ENCODE data around the gene ACAP3. TPM values are rescaled to one million over a fixed set of nuclear protein-coding genes. Genes with fewer than 3 reads are reported as not detected.
"Not testable (repeated sequence)": the region's sequence is repeated elsewhere in the genome, so short reads cannot be mapped to it uniquely, and the experiment has no call there.

ACAP3 gene
- total RNA-seq, 1 donor from 2014 or later, result 26.1 TPM

DNA sequence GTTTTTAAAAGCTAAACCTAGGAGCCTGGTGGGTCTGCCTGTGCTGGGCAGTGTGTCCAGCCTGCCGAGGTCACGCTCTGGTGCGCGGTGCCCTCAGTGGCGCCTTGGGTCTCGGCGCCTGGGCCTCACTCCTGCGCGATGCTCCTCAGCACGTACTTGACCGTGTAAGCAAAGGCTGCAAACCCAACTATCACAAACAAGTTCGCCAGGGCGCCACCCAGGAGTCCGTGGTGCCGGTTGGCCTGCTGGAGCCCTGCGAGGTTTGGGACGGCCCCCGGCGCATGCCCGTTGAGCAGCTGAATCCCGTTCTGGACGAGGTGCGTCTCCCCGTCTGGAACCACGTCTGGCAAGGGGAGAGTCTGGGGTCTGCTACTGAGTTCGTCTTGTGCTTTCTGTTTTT, 52.7 kb downstream of the ACAP3 start:
- intact Hi-C loops (cut with micrococcal nuclease), result no loop called here
- CTCF ChIA-PET, result interaction anchor here (1.1 kb wide), 1 partner anchor 132 kb away, joined by 4 read pairs; no protein-coding TSS in a partner anchor
- H3K9me3 Mint-ChIP-seq, result no peaks in the 10 kb centered on the region
- no peaks in the 10 kb centered on the region for H3K27me3 Mint-ChIP-seq
- DNase-seq (no peak), ATAC-seq (ENCODE audit: low read depth) (no peak)
- H3K4me3 Mint-ChIP-seq, result no peak overlapping the region
- POLR2A ChIA-PET, result interaction anchor here (0.6 kb wide), 1 partner anchor 48 kb away, joined by 4 read pairs; no protein-coding TSS in a partner anchor
- peaks cover 59% of the 10 kb centered on the region for H3K36me3 Mint-ChIP-seq (ENCODE audit: low read depth)
- peaks cover 17% of the 10 kb centered on the region for H3K4me1 Mint-ChIP-seq
- TF ChIP-seq, protein P1, sequence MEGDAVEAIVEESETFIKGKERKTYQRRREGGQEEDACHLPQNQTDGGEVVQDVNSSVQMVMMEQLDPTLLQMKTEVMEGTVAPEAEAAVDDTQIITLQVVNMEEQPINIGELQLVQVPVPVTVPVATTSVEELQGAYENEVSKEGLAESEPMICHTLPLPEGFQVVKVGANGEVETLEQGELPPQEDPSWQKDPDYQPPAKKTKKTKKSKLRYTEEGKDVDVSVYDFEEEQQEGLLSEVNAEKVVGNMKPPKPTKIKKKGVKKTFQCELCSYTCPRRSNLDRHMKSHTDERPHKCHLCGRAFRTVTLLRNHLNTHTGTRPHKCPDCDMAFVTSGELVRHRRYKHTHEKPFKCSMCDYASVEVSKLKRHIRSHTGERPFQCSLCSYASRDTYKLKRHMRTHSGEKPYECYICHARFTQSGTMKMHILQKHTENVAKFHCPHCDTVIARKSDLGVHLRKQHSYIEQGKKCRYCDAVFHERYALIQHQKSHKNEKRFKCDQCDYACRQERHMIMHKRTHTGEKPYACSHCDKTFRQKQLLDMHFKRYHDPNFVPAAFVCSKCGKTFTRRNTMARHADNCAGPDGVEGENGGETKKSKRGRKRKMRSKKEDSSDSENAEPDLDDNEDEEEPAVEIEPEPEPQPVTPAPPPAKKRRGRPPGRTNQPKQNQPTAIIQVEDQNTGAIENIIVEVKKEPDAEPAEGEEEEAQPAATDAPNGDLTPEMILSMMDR (IDR thresholded peaks at IDR 0.05), result no peak
- no peak overlapping the region for H3K27ac Mint-ChIP-seq

DNA sequence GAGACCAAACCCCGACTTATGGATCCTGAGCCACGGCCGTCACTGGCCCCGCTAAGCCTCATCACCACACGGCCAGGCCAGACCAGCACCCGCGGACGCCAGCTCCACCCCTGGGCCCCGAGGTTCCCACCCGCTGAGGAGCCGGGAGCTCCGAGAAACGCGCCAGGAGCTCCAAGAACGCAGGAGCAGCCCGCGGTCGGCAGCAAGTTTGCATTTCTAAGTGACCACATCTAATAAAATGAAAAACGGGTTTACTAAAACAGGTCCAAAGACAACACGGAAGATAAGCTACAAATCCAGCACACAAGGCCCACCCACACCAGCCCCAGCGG, 53.1 kb downstream of the ACAP3 start:
- POLR2A ChIA-PET, result no interaction called here
- ATAC-seq (ENCODE audit: low read depth), result no peak
- no peak for DNase-seq
- Mint-ChIP-seq H3K4me3 (no peak overlapping the region), H3K9me3 (no peaks in the 10 kb centered on the region), H3K27ac (no peak overlapping the region), H3K27me3 (no peaks in the 10 kb centered on the region), H3K36me3 (ENCODE audit: low read depth) (peaks cover 55% of the 10 kb centered on the region), H3K4me1 (peaks cover 17% of the 10 kb centered on the region)
- CTCF ChIA-PET, result interaction anchor here (1.1 kb wide), 1 partner anchor 132 kb away, joined by 4 read pairs; no protein-coding TSS in a partner anchor
- TF ChIP-seq, protein P1 (IDR thresholded peaks at IDR 0.05), result no peak
- intact Hi-C loops (cut with micrococcal nuclease), result no loop called here

DNA sequence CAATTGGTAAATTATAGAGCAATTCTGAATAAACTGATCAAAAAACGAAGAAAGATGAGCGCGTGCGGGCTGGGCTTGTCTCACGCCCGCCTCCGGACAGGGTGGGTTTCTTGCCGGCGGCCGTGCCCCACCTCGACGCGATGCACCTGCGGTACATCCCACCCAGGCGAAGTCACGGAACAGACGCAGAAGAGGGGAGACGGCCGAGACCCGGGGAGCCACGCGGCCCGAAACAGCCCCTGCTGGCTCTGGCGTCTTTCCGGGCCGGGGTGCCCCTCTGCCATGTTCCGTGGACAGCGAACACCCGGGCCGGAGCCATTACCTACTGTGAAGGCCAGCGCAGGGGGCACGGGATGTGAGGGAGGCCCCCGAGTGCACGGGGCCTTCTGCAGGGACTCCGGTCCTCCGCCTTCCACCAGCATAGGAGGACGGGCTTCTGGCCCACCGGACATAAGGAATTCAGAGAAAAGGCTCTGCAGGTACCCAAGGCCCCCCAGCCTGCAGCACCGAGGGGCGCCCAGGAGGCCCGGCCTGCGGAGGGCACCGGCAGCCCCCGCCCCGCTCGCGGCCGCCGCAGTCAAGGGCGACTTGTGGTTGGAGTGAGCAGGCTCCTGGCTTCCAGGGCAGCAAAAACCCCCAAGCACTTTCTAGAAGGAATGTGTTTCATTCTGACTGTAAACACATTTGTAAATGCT, 53.6 kb downstream of the ACAP3 start:
- Mint-ChIP-seq H3K4me1 (peaks cover 19% of the 10 kb centered on the region), H3K9me3 (no peaks in the 10 kb centered on the region), H3K36me3 (ENCODE audit: low read depth) (peaks cover 51% of the 10 kb centered on the region), H3K27me3 (no peaks in the 10 kb centered on the region), H3K4me3 (no peak overlapping the region), H3K27ac (no peak overlapping the region)
- ChIA-PET POLR2A (no interaction called here), CTCF (no interaction called here)
- ATAC-seq (ENCODE audit: low read depth), result no peak
- TF ChIP-seq, protein P1 (IDR thresholded peaks at IDR 0.05), result no peak
- no peak for DNase-seq
- intact Hi-C loops (cut with micrococcal nuclease), result no loop called here

DNA sequence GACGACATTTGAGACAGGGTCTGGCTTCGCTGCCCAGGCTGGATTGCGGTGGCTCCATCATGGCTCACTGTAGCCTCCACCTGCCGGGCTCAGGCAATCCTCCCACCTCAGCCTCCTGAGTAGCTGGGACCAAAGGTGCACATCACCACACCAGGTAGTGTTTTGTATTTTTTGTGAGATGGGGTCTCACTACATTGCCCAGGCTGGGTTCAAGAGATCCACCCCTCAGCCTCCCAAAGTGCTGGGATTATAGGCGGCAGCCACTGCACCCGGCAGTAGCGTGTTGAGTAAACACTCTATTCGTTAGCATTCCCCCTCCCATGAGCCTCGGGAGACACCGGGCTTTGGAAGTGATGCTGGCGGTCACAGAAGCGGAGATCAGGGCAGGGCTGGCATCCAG, 54.4 kb downstream of the ACAP3 start:
- TF ChIP-seq, protein P1 (IDR thresholded peaks at IDR 0.05), result no peak
- CTCF ChIA-PET, result interaction anchor here (4.3 kb wide), 1 partner anchor 131 kb away, joined by 102 read pairs; no protein-coding TSS in a partner anchor

DNA sequence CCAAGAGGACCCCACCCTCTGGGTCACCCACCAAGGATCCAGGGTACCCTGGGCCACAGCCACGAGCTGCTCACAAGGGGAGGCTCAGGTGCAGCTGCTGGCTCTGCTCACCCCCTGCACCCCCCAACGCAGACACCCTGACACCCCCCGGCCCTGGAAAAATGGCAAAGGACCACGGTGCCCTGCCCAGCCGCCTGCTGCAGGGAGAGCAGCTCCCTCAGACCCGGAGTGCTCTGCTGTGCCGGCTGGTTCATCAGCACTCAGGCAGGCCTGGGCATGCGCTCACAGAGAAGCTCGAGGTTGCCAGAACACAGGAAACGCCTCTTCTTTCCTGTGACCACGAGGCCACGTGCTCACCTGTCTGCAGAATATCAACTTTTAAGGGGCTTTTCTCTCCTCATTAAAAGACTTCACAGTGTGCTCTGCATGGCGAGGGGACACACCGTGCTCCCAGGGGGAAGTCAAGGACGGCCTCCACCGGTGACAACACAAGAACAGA, 56.9 kb downstream of the ACAP3 start:
- TF ChIP-seq, protein P1 (IDR thresholded peaks at IDR 0.05), result no peak
- H3K27ac Mint-ChIP-seq, result peak overlapping the region; percentile 72
- ATAC-seq (ENCODE audit: low read depth), result peak; percentile 76
- intact Hi-C loops (cut with micrococcal nuclease), result loop anchor here (1.0 kb wide), 2 partner anchors 129 to 218 kb away; no protein-coding TSS in a partner anchor
- H3K4me3 Mint-ChIP-seq, result peak overlapping the region; percentile 64
- H3K36me3 Mint-ChIP-seq (ENCODE audit: low read depth), result peaks cover 32% of the 10 kb centered on the region
- CTCF ChIA-PET, result interaction anchor here (1.0 to 4.3 kb wide), 10 partner anchors 10 to 219 kb away, joined by 3 to 102 read pairs (median 4); no protein-coding TSS in a partner anchor
- H3K9me3 Mint-ChIP-seq, result no peaks in the 10 kb centered on the region
- H3K27me3 Mint-ChIP-seq, result no peaks in the 10 kb centered on the region
- H3K4me1 Mint-ChIP-seq, result peaks cover 19% of the 10 kb centered on the region
- POLR2A ChIA-PET, result interaction anchor here (0.8 to 2.9 kb wide), 15 partner anchors 21 to 267 kb away, joined by 3 to 33 read pairs (median 4); partner anchors contain the start of genes C1orf159 and UBE2J2
- DNase-seq, result no peak

More for the DNA sequence above, 54.4 kb downstream of the ACAP3 start:
- DNase-seq (no peak), ATAC-seq (ENCODE audit: low read depth) (no peak)
- no peaks in the 10 kb centered on the region for H3K27me3 Mint-ChIP-seq
- no peak overlapping the region for H3K4me3 Mint-ChIP-seq
- peaks cover 47% of the 10 kb centered on the region for H3K36me3 Mint-ChIP-seq (ENCODE audit: low read depth)
- H3K27ac Mint-ChIP-seq, result no peak overlapping the region
- intact Hi-C loops (cut with micrococcal nuclease), result no loop called here
- H3K9me3 Mint-ChIP-seq, result no peaks in the 10 kb centered on the region
- peaks cover 19% of the 10 kb centered on the region for H3K4me1 Mint-ChIP-seq
- POLR2A ChIA-PET, result no interaction called here

DNA sequence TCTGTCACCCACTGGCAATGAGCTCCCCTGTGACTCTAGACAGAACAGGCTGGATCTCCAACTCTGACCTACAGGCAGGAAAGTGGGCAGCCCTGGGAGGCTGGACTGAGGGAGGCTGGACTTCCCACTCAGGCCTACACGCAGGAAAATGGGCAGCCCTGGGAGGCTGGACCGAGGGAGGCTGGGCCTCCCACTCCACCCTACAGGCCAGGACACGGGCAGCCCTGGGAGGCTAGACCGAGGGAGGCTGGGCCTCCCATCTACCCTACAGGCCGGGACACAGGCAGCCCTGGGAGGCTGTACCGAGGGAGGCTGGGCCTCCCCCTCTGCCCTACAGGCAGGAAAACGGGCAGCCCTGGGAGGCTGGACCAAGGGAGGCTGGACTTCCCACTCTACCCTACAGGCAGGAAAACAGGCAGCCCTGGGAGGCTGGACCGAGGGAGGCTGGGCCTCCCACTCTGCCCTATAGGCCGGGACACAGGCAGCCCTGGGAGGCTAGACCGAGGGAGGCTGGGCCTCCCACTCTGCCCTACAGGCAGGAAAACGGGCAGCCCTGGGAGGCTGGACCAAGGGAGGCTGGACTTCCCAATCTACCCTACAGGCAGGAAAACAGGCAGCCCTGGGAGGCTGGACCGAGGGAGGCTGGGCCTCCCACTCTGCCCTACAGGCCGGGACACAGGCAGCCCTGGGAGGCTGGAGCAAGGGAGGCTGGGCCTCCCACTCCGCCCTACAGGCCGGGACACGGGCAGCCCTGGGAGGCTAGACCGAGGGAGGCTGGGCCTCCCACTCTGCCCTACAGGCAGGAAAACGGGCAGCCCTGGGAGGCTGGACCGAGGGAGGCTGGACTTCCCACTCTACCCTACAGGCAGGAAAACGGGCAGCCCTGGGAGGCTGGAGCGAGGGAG, 59.5 kb downstream of the ACAP3 start:
- peaks cover 19% of the 10 kb centered on the region for H3K4me1 Mint-ChIP-seq
- H3K9me3 Mint-ChIP-seq; intact Hi-C loops (cut with micrococcal nuclease); H3K27me3 Mint-ChIP-seq; ATAC-seq (ENCODE audit: low read depth); H3K27ac Mint-ChIP-seq; POLR2A ChIA-PET; DNase-seq; H3K4me3 Mint-ChIP-seq: not testable (repeated sequence)
- peaks cover 11% of the 10 kb centered on the region for H3K36me3 Mint-ChIP-seq (ENCODE audit: low read depth)
- CTCF ChIA-PET, result interaction anchor here (1.0 kb wide), 1 partner anchor 126 kb away, joined by 3 read pairs; no protein-coding TSS in a partner anchor

Measured in activated B cell treated with CpG ODN at 0.5 μM for 24 hours (primary cell).